ENCODE measurements around the gene PTPN1. TPM values are rescaled to one million over a fixed set of nuclear protein-coding genes. Genes with fewer than 3 reads are reported as not detected.

PTPN1 gene
- total and polyA plus RNA-seq, 4 donors, result 5.8 to 10.6 (median 9.7) TPM

- WGBS, result 54% methylated on average over 22 of the region's 22 CpGs
- peaks cover 0 to 11% (median 5%) of the 10 kb centered on the region in 4 donors for H3K4me1 ChIP-seq (ENCODE audit: control insufficient read depth in 4 of 4, insufficient read depth in 4 of 4, low read length in 3 of 4)
- no peaks in the 10 kb centered on the region for H3K27me3 ChIP-seq (ENCODE audit: control insufficient read depth in 4 of 4, insufficient read depth in 4 of 4, low read length in 3 of 4)
- DNase-seq (ENCODE audit: low spot score), result peak; percentile 77
- H3K9me3 ChIP-seq (ENCODE audit: control insufficient read depth in 4 of 4, low read length in 3 of 4), result no peaks in the 10 kb centered on the region
- H3K4me3 ChIP-seq (ENCODE audit: low read depth in 1 of 3, low read length in 3 of 3), result no peak overlapping the region
- TF ChIP-seq HNF4A (conservative IDR thresholded peaks at IDR 0.05) (no peak), RAD21 (IDR thresholded peaks at IDR 0.05) (peak; percentile 68 to 88)
- TF ChIP-seq, protein P1, sequence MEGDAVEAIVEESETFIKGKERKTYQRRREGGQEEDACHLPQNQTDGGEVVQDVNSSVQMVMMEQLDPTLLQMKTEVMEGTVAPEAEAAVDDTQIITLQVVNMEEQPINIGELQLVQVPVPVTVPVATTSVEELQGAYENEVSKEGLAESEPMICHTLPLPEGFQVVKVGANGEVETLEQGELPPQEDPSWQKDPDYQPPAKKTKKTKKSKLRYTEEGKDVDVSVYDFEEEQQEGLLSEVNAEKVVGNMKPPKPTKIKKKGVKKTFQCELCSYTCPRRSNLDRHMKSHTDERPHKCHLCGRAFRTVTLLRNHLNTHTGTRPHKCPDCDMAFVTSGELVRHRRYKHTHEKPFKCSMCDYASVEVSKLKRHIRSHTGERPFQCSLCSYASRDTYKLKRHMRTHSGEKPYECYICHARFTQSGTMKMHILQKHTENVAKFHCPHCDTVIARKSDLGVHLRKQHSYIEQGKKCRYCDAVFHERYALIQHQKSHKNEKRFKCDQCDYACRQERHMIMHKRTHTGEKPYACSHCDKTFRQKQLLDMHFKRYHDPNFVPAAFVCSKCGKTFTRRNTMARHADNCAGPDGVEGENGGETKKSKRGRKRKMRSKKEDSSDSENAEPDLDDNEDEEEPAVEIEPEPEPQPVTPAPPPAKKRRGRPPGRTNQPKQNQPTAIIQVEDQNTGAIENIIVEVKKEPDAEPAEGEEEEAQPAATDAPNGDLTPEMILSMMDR (IDR thresholded peaks at IDR 0.05; ENCODE audit: low read depth, low read length, missing input control), result peak; percentile 63
- H3K36me3 ChIP-seq (ENCODE audit: control insufficient read depth in 4 of 4, insufficient read depth in 3 of 4, low read depth in 1 of 4, low read length in 3 of 4), result no peaks in the 10 kb centered on the region
- H3K27ac ChIP-seq (ENCODE audit: low read depth in 1 of 2, low read length in 2 of 2), result no peak overlapping the region
- no peak overlapping the region for H3K9ac ChIP-seq (ENCODE audit: low read depth in 1 of 2, low read length in 2 of 2)
Measured at GRCh38 chr20:50478162-50478990, 31.8 kb upstream of the PTPN1 start.

DNA sequence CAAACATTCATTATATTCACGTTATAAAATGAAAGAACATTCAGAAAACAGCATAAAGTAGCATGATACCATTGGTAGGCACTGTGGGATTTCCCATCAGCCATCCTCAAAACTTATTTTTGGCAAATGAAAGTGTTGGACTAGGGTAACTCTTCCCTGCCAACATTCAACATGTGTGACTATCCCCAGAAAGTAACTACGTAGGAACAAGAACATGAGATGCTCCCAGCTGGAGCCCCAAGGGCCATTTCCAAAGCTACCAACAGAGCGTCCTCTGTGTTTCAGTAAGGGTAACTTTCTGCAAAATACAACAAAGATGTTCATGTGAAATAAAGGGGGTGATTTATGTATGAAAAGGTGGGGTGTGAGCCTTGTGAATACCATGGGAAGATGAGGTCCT lies 28.4 kb upstream of the PTPN1 start:
- Histone ChIP-seq H3K9me3 (ENCODE audit: control insufficient read depth in 4 of 4, low read length in 3 of 4) (no peaks in the 10 kb centered on the region), H3K27me3 (ENCODE audit: control insufficient read depth in 4 of 4, insufficient read depth in 4 of 4, low read length in 3 of 4) (no peaks in the 10 kb centered on the region), H3K9ac (ENCODE audit: low read depth in 1 of 2, low read length in 2 of 2) (no peak overlapping the region), H3K27ac (ENCODE audit: low read depth in 1 of 2, low read length in 2 of 2) (no peak overlapping the region), H3K4me3 (ENCODE audit: low read depth in 1 of 3, low read length in 3 of 3) (no peak overlapping the region), H3K36me3 (ENCODE audit: control insufficient read depth in 4 of 4, insufficient read depth in 3 of 4, low read depth in 1 of 4, low read length in 3 of 4) (no peaks in the 10 kb centered on the region), H3K4me1 (ENCODE audit: control insufficient read depth in 4 of 4, insufficient read depth in 4 of 4, low read length in 3 of 4) (peaks cover 0 to 20% (median 4%) of the 10 kb centered on the region in 4 donors)
- no peak for DNase-seq (ENCODE audit: low spot score)
- TF ChIP-seq HNF4A (conservative IDR thresholded peaks at IDR 0.05) (no peak), NR2F2 (IDR thresholded peaks at IDR 0.05) (no peak), REST (IDR thresholded peaks at IDR 0.05) (no peak)
- 84% methylated on average over 3 of the region's 3 CpGs for WGBS

DNA sequence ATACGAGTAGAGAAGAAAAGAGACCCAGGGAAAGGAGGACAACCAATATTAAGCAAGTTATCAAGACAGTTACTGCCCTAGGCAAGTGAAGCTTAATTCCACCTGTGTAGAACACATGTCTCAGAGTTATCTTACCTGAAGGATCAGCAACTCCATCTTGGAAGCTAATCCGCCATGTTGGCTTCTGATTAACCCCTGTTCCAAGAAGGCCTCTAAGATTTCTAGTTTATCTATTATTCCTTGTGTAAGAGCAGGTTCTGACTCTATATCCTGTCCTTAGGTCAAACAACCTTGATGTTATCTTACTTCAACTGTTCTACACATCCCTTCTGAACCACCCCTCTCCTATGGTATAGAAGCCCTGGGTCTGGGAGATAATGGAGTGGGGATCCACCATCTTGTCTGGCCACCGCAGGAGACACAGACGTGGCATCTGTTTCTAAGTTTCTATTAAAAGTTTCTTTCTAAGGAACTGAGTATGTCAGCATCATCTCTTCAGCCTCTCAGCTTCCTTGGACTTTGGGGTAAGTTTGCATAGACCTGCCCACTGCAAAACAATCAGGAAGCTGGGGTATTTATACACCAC lies 27.7 kb upstream of the PTPN1 start:
- no peaks in the 10 kb centered on the region for H3K27me3 ChIP-seq (ENCODE audit: control insufficient read depth in 4 of 4, insufficient read depth in 4 of 4, low read length in 3 of 4)
- H3K9ac ChIP-seq (ENCODE audit: low read depth in 1 of 2, low read length in 2 of 2), result no peak overlapping the region
- H3K9me3 ChIP-seq (ENCODE audit: control insufficient read depth in 4 of 4, low read length in 3 of 4), result no peaks in the 10 kb centered on the region
- H3K4me1 ChIP-seq (ENCODE audit: control insufficient read depth in 4 of 4, insufficient read depth in 4 of 4, low read length in 3 of 4), result peaks cover 0 to 20% (median 4%) of the 10 kb centered on the region in 4 donors
- H3K27ac ChIP-seq (ENCODE audit: low read depth in 1 of 2, low read length in 2 of 2), result no peak overlapping the region
- 92% methylated on average over 4 of the region's 4 CpGs for WGBS
- H3K4me3 ChIP-seq (ENCODE audit: low read depth in 1 of 3, low read length in 3 of 3), result no peak overlapping the region
- DNase-seq (ENCODE audit: low spot score), result no peak
- no peaks in the 10 kb centered on the region for H3K36me3 ChIP-seq (ENCODE audit: control insufficient read depth in 4 of 4, insufficient read depth in 3 of 4, low read depth in 1 of 4, low read length in 3 of 4)
- TF ChIP-seq RAD21 (IDR thresholded peaks at IDR 0.05), result no peak
- no peak for TF ChIP-seq SP1 (IDR thresholded peaks at IDR 0.05)
- no peak for TF ChIP-seq JUND (IDR thresholded peaks at IDR 0.05)
- no peak for TF ChIP-seq REST (IDR thresholded peaks at IDR 0.05)
- no peak for TF ChIP-seq EGR1 (IDR thresholded peaks at IDR 0.05; ENCODE audit: low read depth in 2 of 2)
- TF ChIP-seq HNF4G (IDR thresholded peaks at IDR 0.05), result no peak
- TF ChIP-seq TAF1 (conservative IDR thresholded peaks at IDR 0.05), result no peak
- no peak for TF ChIP-seq ZBTB33 (IDR thresholded peaks at IDR 0.05)
- TF ChIP-seq YY1 (IDR thresholded peaks at IDR 0.05), result no peak
- no peak for TF ChIP-seq NR2F2 (IDR thresholded peaks at IDR 0.05)
- TF ChIP-seq GABPA (IDR thresholded peaks at IDR 0.05 in 1 of 2, conservative IDR thresholded peaks at IDR 0.05 in 1 of 2), result no peak
- TF ChIP-seq RXRA (IDR thresholded peaks at IDR 0.05), result no peak
